DOHH2 (cell line): Measurements from ENCODE around the gene DUSP28.
A peak's percentile ranks its signal among the peaks of the same experiment; 100 is the strongest.
"Not testable (repeated sequence)": the region's sequence is repeated elsewhere in the genome, so short reads cannot be mapped to it uniquely, and the experiment has no call there.

Source experiments
- H3F3A ChIP-seq: fragments of 200-600 bp; sonication (generic), shearing (Covaris generic); 2 replicates; pipeline ENCODE4 v1.6.0; 2016; ENCODE audit warnings: antibody characterized with exemption, mild to moderate bottlenecking; ENCODE audit not compliant: control insufficient read depth, insufficient read depth
- H3K27ac ChIP-seq: fragments of 200-600 bp; sonication (generic); 2 replicates; pipeline ENCODE4 v1.5.1; 2014; ENCODE audit warnings: low read depth, mild to moderate bottlenecking, low read length, moderate library complexity
- H3K27me3 ChIP-seq: fragments of 200-600 bp; sonication (generic); 2 replicates; pipeline ENCODE4 v1.6.1; 2014; ENCODE audit warnings: mild to moderate bottlenecking, low read length, mixed read lengths; ENCODE audit not compliant: control insufficient read depth
- H3K36me3 ChIP-seq: fragments of 200-600 bp; sonication (generic); 2 replicates; pipeline ENCODE4 v1.6.1; 2014; ENCODE audit warnings: mild to moderate bottlenecking, low read length, moderate library complexity, mixed read lengths; ENCODE audit not compliant: control insufficient read depth
- H3K4me1 ChIP-seq: fragments of 200-600 bp; sonication (generic); 2 replicates; pipeline ENCODE4 v1.6.1; 2014; ENCODE audit warnings: mild to moderate bottlenecking, low read length, mixed read lengths; ENCODE audit not compliant: control insufficient read depth
- H3K4me2 ChIP-seq: fragments of 200-600 bp; sonication (generic); 2 replicates; pipeline ENCODE4 v1.6.0; 2014; ENCODE audit warnings: mild to moderate bottlenecking, low read length, moderate library complexity
- H3K4me3 ChIP-seq: fragments of 200-600 bp; sonication (generic); 2 replicates; pipeline ENCODE4 v1.5.1; 2014; ENCODE audit warnings: mild to moderate bottlenecking, low read length, mixed read lengths
- H3K79me2 ChIP-seq: fragments of 200-600 bp; sonication (generic); 2 replicates; pipeline ENCODE4 v1.6.1; 2014; ENCODE audit warnings: mild to moderate bottlenecking, low read length, mixed read lengths; ENCODE audit not compliant: control insufficient read depth
- H3K9me2 ChIP-seq: fragments of 200-600 bp; sonication (generic); replicated peaks from 2 replicates; pipeline ENCODE4 v1.6.1; 2014; ENCODE audit warnings: mild to moderate bottlenecking, low read length, mixed read lengths; ENCODE audit not compliant: control insufficient read depth
- H3K9me3 ChIP-seq: fragments of 200-600 bp; sonication (generic); 2 replicates; pipeline ENCODE4 v1.6.1; 2014; ENCODE audit warnings: antibody characterized with exemption, low read length, mixed read lengths; ENCODE audit not compliant: control insufficient read depth, insufficient read depth
- H4K20me1 ChIP-seq: fragments of 200-600 bp; sonication (generic); 2 replicates; pipeline ENCODE4 v1.6.0; 2014; ENCODE audit warnings: low read depth, mild to moderate bottlenecking, antibody characterized with exemption, low read length, moderate library complexity; ENCODE audit not compliant: control insufficient read depth, insufficient read depth
- EZH2phosphoT487 ChIP-seq: fragments of 200-600 bp; sonication (generic); IDR thresholded peaks from 2 replicates; pipeline ENCODE4 v1.6.1; 2017; ENCODE audit warnings: borderline replicate concordance, mild to moderate bottlenecking, antibody characterized with exemption, low read length, moderate library complexity, mixed read lengths
- TF ChIP-seq, protein P1 (sequence below): fragments of 200-600 bp; sonication (generic); IDR thresholded peaks from one replicate; pipeline ENCODE4 v1.5.1; 2014; ENCODE audit warnings: antibody characterized with exemption, mild to moderate bottlenecking, low read depth, low read length; ENCODE audit not compliant: poor library complexity, severe bottlenecking

The DUSP28 gene

GRCh38 chr2:240561325-240561971, 1.3 kb downstream of the DUSP28 start:
- no peaks in the 10 kb centered on the region for H4K20me1 ChIP-seq
- H3K9me2 ChIP-seq = no peaks in the 10 kb centered on the region
- H3K27me3 ChIP-seq = no peaks in the 10 kb centered on the region
- H3K4me3 ChIP-seq = peak overlapping the region; percentile 93
- TF ChIP-seq EZH2phosphoT487 = no peak
- TF ChIP-seq, protein P1, sequence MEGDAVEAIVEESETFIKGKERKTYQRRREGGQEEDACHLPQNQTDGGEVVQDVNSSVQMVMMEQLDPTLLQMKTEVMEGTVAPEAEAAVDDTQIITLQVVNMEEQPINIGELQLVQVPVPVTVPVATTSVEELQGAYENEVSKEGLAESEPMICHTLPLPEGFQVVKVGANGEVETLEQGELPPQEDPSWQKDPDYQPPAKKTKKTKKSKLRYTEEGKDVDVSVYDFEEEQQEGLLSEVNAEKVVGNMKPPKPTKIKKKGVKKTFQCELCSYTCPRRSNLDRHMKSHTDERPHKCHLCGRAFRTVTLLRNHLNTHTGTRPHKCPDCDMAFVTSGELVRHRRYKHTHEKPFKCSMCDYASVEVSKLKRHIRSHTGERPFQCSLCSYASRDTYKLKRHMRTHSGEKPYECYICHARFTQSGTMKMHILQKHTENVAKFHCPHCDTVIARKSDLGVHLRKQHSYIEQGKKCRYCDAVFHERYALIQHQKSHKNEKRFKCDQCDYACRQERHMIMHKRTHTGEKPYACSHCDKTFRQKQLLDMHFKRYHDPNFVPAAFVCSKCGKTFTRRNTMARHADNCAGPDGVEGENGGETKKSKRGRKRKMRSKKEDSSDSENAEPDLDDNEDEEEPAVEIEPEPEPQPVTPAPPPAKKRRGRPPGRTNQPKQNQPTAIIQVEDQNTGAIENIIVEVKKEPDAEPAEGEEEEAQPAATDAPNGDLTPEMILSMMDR = peak; percentile 4
- H3K9me3 ChIP-seq = no peaks in the 10 kb centered on the region
- peaks cover 66% of the 10 kb centered on the region for H3K4me1 ChIP-seq
- peaks cover 20% of the 10 kb centered on the region for H3F3A ChIP-seq
- peaks cover 73% of the 10 kb centered on the region for H3K36me3 ChIP-seq
- H3K4me2 ChIP-seq = peak overlapping the region; percentile 71
- peak overlapping the region; percentile 88 for H3K27ac ChIP-seq
- peaks cover 90% of the 10 kb centered on the region for H3K79me2 ChIP-seq

GRCh38 chr2:240563231-240563630, 3.1 kb downstream of the DUSP28 start:
- not testable (repeated sequence) for H3K4me2 ChIP-seq, H3K9me2 ChIP-seq, H4K20me1 ChIP-seq, H3K27me3 ChIP-seq, H3K9me3 ChIP-seq, H3K4me3 ChIP-seq, H3K27ac ChIP-seq
- peaks cover 75% of the 10 kb centered on the region for H3K4me1 ChIP-seq
- H3F3A ChIP-seq = peaks cover 29% of the 10 kb centered on the region
- H3K36me3 ChIP-seq = peaks cover 60% of the 10 kb centered on the region
- peaks cover 86% of the 10 kb centered on the region for H3K79me2 ChIP-seq

GRCh38 chr2:240563951-240564560, 3.9 kb downstream of the DUSP28 start:
- Histone ChIP-seq H3K4me2 (peak overlapping the region; percentile 100; the same call in 1 of the 2 replicates), H3K4me1 (peaks cover 68% of the 10 kb centered on the region), H4K20me1 (no peaks in the 10 kb centered on the region), H3K4me3 (no peak overlapping the region; the same call in 1 of the 2 replicates), H3K79me2 (peaks cover 81% of the 10 kb centered on the region), H3K27ac (peak overlapping the region; percentile 95; the same call in 1 of the 2 replicates), H3K36me3 (peaks cover 52% of the 10 kb centered on the region), H3K9me3 (no peaks in the 10 kb centered on the region), H3K9me2 (no peaks in the 10 kb centered on the region), H3F3A (peaks cover 27% of the 10 kb centered on the region), H3K27me3 (no peaks in the 10 kb centered on the region)
- TF ChIP-seq EZH2phosphoT487 = no peak
- TF ChIP-seq, protein P1 = no peak
